IMR-90 (cell line): ENCODE measurements around the gene CYP2B6. TPM values are rescaled to one million over a fixed set of nuclear protein-coding genes. Genes with fewer than 3 reads are reported as not detected.

ENCODE experiments used
- ATAC-seq: fragments of 200-7000 bp; cut with Tn5 transposase; 2 replicates; pipeline ENCODE4 v1.9.1; 2020; ENCODE audit warnings: low read depth, mild to moderate bottlenecking, moderate library complexity
- BruUV-seq: library from RNA; stranded (reverse); fragments of 400-500 nt; replicated peaks from 2 replicates; lab custom pipeline; 2021; lab: Mats Ljungman, UMichigan
- CTCF ChIA-PET: fragments of 300-600 bp; formaldehyde crosslinking; extraction: SDS; loops from one replicate; lab custom pipeline; 2021; ENCODE audit warnings: antibody characterized with exemption; lab: Yijun Ruan, JAX
- POLR2A ChIA-PET: fragments of 300-600 bp; sonication (Branson Sonifier 250); formaldehyde crosslinking; loops from one replicate; lab custom pipeline; 2022; ENCODE audit warnings: antibody characterized with exemption; ENCODE audit not compliant: unreplicated experiment; lab: Charles Lee
- DNase-seq: peaks from one replicate; pipeline ENCODE4 v3.0.0; 2013
- H2AFZ ChIP-seq: replicated peaks from 2 replicates; pipeline ENCODE3; 2013; ENCODE audit warnings: low read length, mild to moderate bottlenecking; ENCODE audit not compliant: poor library complexity
- H2AK5ac ChIP-seq: 2 replicates; pipeline ENCODE4 v1.6.1; 2013; ENCODE audit warnings: low read depth, low read length, inconsistent platforms
- H2AK9ac ChIP-seq: replicated peaks from 2 replicates; pipeline ENCODE3; 2013; ENCODE audit warnings: mild to moderate bottlenecking, low read depth, low read length, moderate library complexity; ENCODE audit not compliant: poor library complexity
- H2BK120ac ChIP-seq: 2 replicates; pipeline ENCODE4 v1.6.1; 2013; ENCODE audit warnings: low read depth, low read length, inconsistent platforms
- H2BK15ac ChIP-seq: 3 replicates; pipeline ENCODE4 v1.6.1; 2013; ENCODE audit warnings: low read depth, low read length, inconsistent platforms
- H2BK20ac ChIP-seq: 2 replicates; pipeline ENCODE4 v1.6.1; 2013; ENCODE audit warnings: low read depth, mild to moderate bottlenecking, inconsistent platforms, low read length, moderate library complexity
- H2BK5ac ChIP-seq: 2 replicates; pipeline ENCODE4 v1.6.1; 2013; ENCODE audit warnings: mild to moderate bottlenecking, low read depth, low read length, inconsistent platforms; ENCODE audit not compliant: poor library complexity, severe bottlenecking
- H3K14ac ChIP-seq: replicated peaks from 2 replicates; pipeline ENCODE4 v1.6.1; 2013; ENCODE audit warnings: low read depth, low read length, inconsistent platforms
- H3K18ac ChIP-seq: 2 replicates; pipeline ENCODE4 v1.6.1; 2013; ENCODE audit warnings: low read depth, low read length, control low read depth
- H3K23ac ChIP-seq: 2 replicates; pipeline ENCODE4 v1.6.1; 2013; ENCODE audit warnings: low read depth, low read length, inconsistent platforms
- H3K27ac ChIP-seq: 2 replicates; pipeline ENCODE4 v1.5.1; 2013; ENCODE audit warnings: mild to moderate bottlenecking, control low read depth, low read length; ENCODE audit not compliant: insufficient read depth
- H3K27me3 ChIP-seq: 2 replicates; pipeline ENCODE4 v1.6.1; 2013; ENCODE audit warnings: low read length; ENCODE audit not compliant: control insufficient read depth, insufficient read depth
- H3K36me3 ChIP-seq: 2 replicates; pipeline ENCODE4 v1.6.1; 2013; ENCODE audit warnings: low read length, mixed read lengths; ENCODE audit not compliant: control insufficient read depth, insufficient read depth
- H3K4ac ChIP-seq: 2 replicates; pipeline ENCODE4 v1.6.1; 2013; ENCODE audit warnings: low read depth, low read length, inconsistent platforms
- H3K4me1 ChIP-seq: 2 replicates; pipeline ENCODE4 v1.6.1; 2013; ENCODE audit warnings: low read length, mixed read lengths; ENCODE audit not compliant: control insufficient read depth, insufficient read depth
- H3K4me2 ChIP-seq: 2 replicates; pipeline ENCODE4 v1.6.1; 2013; ENCODE audit warnings: low read depth, mild to moderate bottlenecking, control low read depth, low read length, moderate library complexity
- H3K4me3 ChIP-seq: 2 replicates; pipeline ENCODE4 v1.5.1; 2013; ENCODE audit warnings: low read depth, mild to moderate bottlenecking, control low read depth, low read length, moderate library complexity; ENCODE audit not compliant: insufficient read depth
- H3K56ac ChIP-seq: 2 replicates; pipeline ENCODE4 v1.6.1; 2013; ENCODE audit warnings: low read length, inconsistent platforms; ENCODE audit not compliant: insufficient read depth; ENCODE audit errors: extremely low read depth
- H3K79me1 ChIP-seq, 2 experiments: 2 replicates each; pipeline ENCODE4 v1.6.1; 2013; ENCODE audit warnings: low read length in 2 of 2, inconsistent platforms in 1 of 2, low read depth in 1 of 2
- H3K9ac ChIP-seq: 2 replicates; pipeline ENCODE4 v1.6.1; 2013; ENCODE audit warnings: low read depth, low read length, control low read depth
- H3K9me1 ChIP-seq: 2 replicates; pipeline ENCODE4 v1.6.1; 2013; ENCODE audit warnings: low read length, inconsistent platforms; ENCODE audit not compliant: insufficient read depth
- H3K9me3 ChIP-seq: 2 replicates; pipeline ENCODE4 v1.6.1; 2013; ENCODE audit warnings: low read length; ENCODE audit not compliant: control insufficient read depth, insufficient read depth
- H4K20me1 ChIP-seq: 2 replicates; pipeline ENCODE4 v1.6.1; 2013; ENCODE audit warnings: low read length, inconsistent platforms; ENCODE audit not compliant: insufficient read depth
- H4K5ac ChIP-seq: 2 replicates; pipeline ENCODE4 v1.6.1; 2013; ENCODE audit warnings: mild to moderate bottlenecking, low read depth, low read length, control low read depth
- H4K8ac ChIP-seq, 2 experiments: 2 replicates each; pipeline ENCODE4 v1.6.1; 2013; ENCODE audit warnings: low read depth in 2 of 2, low read length in 2 of 2, control low read depth in 1 of 2, inconsistent platforms in 1 of 2
- H4K91ac ChIP-seq: 2 replicates; pipeline ENCODE4 v1.6.1; 2013; ENCODE audit warnings: low read depth, low read length, inconsistent platforms; ENCODE audit not compliant: insufficient read depth
- CEBPB ChIP-seq: IDR thresholded peaks from 2 replicates; pipeline ENCODE4 v1.6.1; 2012; ENCODE audit warnings: low read depth, low read length, improper control_type of control experiment
- CHD1 ChIP-seq: IDR thresholded peaks from 2 replicates; pipeline ENCODE4 v1.6.1; 2012; ENCODE audit warnings: low read depth, low read length, improper control_type of control experiment
- NFE2L2 ChIP-seq: fragments of 150-350 bp; IDR thresholded peaks from 2 replicates; pipeline ENCODE4 v1.6.1; 2016; ENCODE audit warnings: low read depth, mild to moderate bottlenecking, low read length
- POLR2A ChIP-seq: IDR thresholded peaks from 2 replicates; pipeline ENCODE4 v1.6.1; 2012; ENCODE audit warnings: mild to moderate bottlenecking, low read depth, low read length
- RAD21 ChIP-seq: IDR thresholded peaks from 2 replicates; pipeline ENCODE4 v1.6.1; 2012; ENCODE audit warnings: low read length, improper control_type of control experiment
- SMC3 ChIP-seq: fragments of 150-350 bp; IDR thresholded peaks from 2 replicates; pipeline ENCODE4 v1.6.1; 2016; ENCODE audit warnings: low read depth, mild to moderate bottlenecking, antibody characterized with exemption, low read length, moderate library complexity
- WGBS, 2 experiments: methylation state at CpG; one replicate each; pipeline versions ENCODE4 v1.1.5 to v1.1.7; 2013; ENCODE audit warnings: missing lambda C conversion rate in 2 of 2; ENCODE audit not compliant: insufficient read length in 1 of 2; ENCODE audit errors: extremely low coverage in 2 of 2; 5-methylcytosine and 5-hydroxymethylcytosine counted together
- dilution Hi-C: fragments of 300-500 bp; cut with HindIII; formaldehyde crosslinking; loops from one replicate; pipeline ENCODE4 v1.14.3; 2018; ENCODE audit warnings: low sequenced_read_pairs; ENCODE audit not compliant: unreplicated experiment
- in situ Hi-C: fragments of 300-500 bp; cut with MboI; formaldehyde crosslinking; loops from 3 replicates; pipeline ENCODE4 v1.14.3; 2019; ENCODE audit warnings: low sequenced_read_pairs, inconsistent platforms, mixed read lengths
- intact Hi-C: fragments of 100-400 bp; cut with micrococcal nuclease; formaldehyde crosslinking; loops from 2 replicates; pipeline ENCODE4 v1.10.0; 2022
- polyA plus RNA-seq, 3 experiments: library from polyadenylated mRNA; depleted of rRNA; stranded (reverse); fragments of >200 nt; gene quantifications; 2 replicates each; pipeline ENCODE4 v1.2.3, GENCODE V29; 2012; ENCODE audit warnings: low replicate concordance in 1 of 3
- total RNA-seq: library from RNA; depleted of rRNA; stranded (reverse); fragments of >200 nt; gene quantifications from 2 replicates; pipeline ENCODE4 v1.2.3, GENCODE V29; 2012
- TF ChIP-seq, protein P1 (sequence below): conservative IDR thresholded peaks from 2 replicates; pipeline ENCODE4 v1.5.1; 2012; ENCODE audit warnings: mild to moderate bottlenecking, low read depth, low read length, improper control_type of control experiment

The CYP2B6 gene
- total and polyA plus RNA-seq, 2 of the 4 experiments (the other 2 are of a cell fraction): not detected

- Histone ChIP-seq H3K9me3 (no peaks in the 10 kb centered on the region), H4K20me1 (no peaks in the 10 kb centered on the region), H2AFZ (no peak overlapping the region), H2AK9ac (no peak overlapping the region), H3K27ac (no peak overlapping the region), H3K14ac (no peak overlapping the region), H2BK5ac (no peak overlapping the region), H3K9me1 (no peaks in the 10 kb centered on the region), H2AK5ac (no peak overlapping the region), H2BK120ac (no peak overlapping the region), H3K36me3 (no peaks in the 10 kb centered on the region), H3K18ac (no peak overlapping the region), H4K8ac (no peak overlapping the region), H2BK20ac (no peak overlapping the region), H3K4me3 (no peak overlapping the region), H4K5ac (no peak overlapping the region), H3K4ac (no peak overlapping the region), H3K4me2 (no peak overlapping the region), H3K56ac (no peak overlapping the region), H3K4me1 (no peaks in the 10 kb centered on the region), H3K79me1 (no peaks in the 10 kb centered on the region), H3K9ac (no peak overlapping the region), H3K27me3 (no peaks in the 10 kb centered on the region; the same call in 1 of the 2 replicates), H4K91ac (no peak overlapping the region), H2BK15ac (no peak overlapping the region), H3K23ac (no peak overlapping the region)
- ATAC-seq: peak; percentile 82
- DNase-seq: peak; percentile 73
- intact Hi-C loops (loop anchor here (1.0 to 5.0 kb wide), 4 partner anchors 170 to 334 kb away; no protein-coding TSS in a partner anchor), in situ Hi-C loops (no loop called here), dilution Hi-C loops (no loop called here)
- TF ChIP-seq CHD1: no peak
- no peak for TF ChIP-seq CEBPB
- TF ChIP-seq NFE2L2: no peak
- TF ChIP-seq POLR2A: no peak
- TF ChIP-seq SMC3: peak; percentile 70
- TF ChIP-seq, protein P1, sequence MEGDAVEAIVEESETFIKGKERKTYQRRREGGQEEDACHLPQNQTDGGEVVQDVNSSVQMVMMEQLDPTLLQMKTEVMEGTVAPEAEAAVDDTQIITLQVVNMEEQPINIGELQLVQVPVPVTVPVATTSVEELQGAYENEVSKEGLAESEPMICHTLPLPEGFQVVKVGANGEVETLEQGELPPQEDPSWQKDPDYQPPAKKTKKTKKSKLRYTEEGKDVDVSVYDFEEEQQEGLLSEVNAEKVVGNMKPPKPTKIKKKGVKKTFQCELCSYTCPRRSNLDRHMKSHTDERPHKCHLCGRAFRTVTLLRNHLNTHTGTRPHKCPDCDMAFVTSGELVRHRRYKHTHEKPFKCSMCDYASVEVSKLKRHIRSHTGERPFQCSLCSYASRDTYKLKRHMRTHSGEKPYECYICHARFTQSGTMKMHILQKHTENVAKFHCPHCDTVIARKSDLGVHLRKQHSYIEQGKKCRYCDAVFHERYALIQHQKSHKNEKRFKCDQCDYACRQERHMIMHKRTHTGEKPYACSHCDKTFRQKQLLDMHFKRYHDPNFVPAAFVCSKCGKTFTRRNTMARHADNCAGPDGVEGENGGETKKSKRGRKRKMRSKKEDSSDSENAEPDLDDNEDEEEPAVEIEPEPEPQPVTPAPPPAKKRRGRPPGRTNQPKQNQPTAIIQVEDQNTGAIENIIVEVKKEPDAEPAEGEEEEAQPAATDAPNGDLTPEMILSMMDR: peak; percentile 66
- peak; percentile 66 for TF ChIP-seq RAD21
- ChIA-PET POLR2A (no interaction called here), CTCF (interaction anchor here (0.7 to 1.1 kb wide), 2 partner anchors 17 to 311 kb away, joined by 3 read pairs; partner anchors contain the start of gene CYP2B6)
- 0% methylated on average over 2 of the region's 4 CpGs; no CpG with 5 or more reads in 1 of the 2 experiments for WGBS, 2 experiments
- no TSS peak for BruUV-seq
Measured at GRCh38 chr19:40974633-40975037, 16.4 kb upstream of the CYP2B6 start.
